GM18909 (cell line): Measurements from ENCODE around the gene BRD3.

Source experiments
- ATAC-seq: cut with Tn5 transposase; IDR thresholded peaks from one replicate; pipeline ENCODE4 v1.9.1; 2021; ENCODE audit warnings: mild to moderate bottlenecking; ENCODE audit not compliant: unreplicated experiment, poor library complexity

BRD3 gene

DNA sequence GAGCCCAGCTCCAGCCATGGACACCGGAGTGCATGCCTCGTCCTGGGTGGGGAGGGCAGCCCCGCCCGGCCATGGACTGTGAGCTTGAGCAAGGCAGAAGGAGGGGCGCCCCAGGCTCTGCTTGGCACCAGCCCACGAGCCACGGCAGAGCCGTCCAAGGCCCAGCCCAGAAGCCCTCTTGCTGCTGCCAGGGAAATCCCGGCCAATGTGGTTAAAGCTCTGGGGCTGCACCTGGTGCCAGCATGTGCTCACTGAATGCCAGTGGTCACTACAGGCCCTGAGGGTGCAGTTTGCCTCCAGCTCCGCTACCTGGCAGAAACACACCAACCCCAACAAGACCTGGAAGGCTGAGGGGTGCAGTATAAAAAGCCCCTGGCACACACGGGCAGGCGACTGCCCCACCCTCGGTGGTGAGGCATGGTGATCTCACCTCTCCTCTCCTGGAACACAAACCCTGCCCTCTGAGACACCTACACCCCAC, 11.8 kb downstream of the BRD3 start:
- no peak for ATAC-seq

DNA sequence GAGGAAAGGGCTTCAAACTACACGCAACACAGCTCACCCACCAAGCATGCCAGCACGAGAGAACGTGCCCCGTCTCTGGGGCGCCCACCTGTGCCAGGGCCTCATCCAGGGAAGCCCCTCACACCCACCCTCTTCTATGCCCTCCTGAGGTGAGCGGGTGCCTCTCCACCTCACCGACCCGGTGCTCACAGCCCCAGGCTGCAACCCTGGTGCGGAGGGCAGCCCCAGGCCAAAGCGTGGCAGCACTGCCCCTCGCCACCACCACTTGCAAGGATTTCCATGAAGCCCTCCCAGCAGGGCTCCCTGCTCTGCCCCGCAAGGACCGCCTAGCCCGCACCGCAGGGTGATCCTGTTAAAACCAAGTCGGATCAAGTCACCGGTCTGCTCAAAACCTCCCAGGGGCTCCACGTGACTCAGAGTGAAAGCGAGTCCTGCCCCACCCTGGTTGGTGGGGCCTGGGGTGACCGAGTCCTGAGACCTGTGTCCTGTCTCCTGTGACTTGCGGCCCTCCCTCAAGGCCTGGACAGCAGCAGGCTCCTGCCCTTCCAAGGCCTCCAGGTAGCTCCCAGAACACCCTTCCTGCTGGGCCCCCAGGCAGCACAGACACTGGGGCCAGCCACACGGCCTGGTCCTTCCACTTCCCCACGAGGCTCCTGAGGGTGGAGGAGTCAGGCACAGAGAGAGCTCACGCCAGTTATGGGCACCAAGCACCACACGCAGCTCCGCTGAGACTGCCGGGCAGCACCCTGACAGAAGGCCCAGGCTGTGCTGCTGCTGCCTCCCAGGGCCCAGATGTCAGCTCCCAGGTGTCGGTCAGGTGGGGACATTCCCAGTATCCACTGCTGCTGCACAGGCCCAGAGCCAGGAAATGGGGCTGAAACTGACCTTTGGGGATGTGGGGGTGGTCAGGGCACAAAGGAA, 12.7 kb downstream of the BRD3 start:
- ATAC-seq, result no peak

- ATAC-seq, result no peak
Observed at GRCh38 chr9:134053941-134054761, 13.7 kb downstream of the BRD3 start.

- ATAC-seq, result no peak
Observed at GRCh38 chr9:134053401-134053871, 14.4 kb downstream of the BRD3 start.

DNA sequence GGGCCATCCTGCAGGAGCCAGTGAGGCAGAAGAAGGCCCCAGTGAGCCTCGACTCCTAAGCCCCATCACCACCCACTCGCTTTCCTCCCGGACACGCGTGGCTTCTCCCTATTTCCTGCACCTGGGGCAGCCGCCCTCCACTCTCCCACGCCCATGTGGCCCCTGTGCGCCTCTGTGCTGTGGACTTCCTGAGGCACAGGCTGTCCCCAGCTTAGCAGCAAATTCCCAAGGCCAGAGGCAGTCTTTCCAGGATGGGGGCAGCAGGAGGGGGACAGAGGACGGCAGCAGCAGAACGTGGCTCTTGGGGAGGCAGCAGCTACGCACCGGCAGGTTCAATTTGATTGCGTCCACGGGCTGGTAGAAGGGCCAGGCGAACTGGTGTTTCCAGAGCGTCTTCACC, 14.9 kb downstream of the BRD3 start:
- no peak for ATAC-seq

- no peak for ATAC-seq
Observed at GRCh38 chr9:134052491-134052890, 15.3 kb downstream of the BRD3 start.

DNA sequence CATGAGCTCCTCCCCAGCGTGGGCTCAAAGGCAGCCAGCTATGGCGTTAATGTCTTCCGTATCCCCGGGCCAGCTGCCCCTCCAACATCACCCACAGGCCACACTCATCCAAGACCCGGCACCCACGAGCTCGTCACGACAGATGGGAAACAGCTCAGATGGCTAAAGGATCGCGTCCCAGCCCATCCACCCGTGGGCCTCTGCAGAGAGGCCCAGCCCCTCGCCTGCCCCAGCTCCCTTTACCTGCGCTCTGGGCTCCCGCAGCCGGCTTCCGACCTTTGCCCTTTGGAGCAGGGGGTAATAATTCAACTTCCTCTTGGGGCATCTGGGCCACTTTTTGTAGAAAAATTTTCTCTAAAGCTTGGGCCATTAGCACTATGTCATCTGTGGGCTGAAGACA, 16.5 kb downstream of the BRD3 start:
- ATAC-seq, result no peak

GRCh38 chr9:134050726-134051125, 17.1 kb downstream of the BRD3 start:
- no peak for ATAC-seq

DNA sequence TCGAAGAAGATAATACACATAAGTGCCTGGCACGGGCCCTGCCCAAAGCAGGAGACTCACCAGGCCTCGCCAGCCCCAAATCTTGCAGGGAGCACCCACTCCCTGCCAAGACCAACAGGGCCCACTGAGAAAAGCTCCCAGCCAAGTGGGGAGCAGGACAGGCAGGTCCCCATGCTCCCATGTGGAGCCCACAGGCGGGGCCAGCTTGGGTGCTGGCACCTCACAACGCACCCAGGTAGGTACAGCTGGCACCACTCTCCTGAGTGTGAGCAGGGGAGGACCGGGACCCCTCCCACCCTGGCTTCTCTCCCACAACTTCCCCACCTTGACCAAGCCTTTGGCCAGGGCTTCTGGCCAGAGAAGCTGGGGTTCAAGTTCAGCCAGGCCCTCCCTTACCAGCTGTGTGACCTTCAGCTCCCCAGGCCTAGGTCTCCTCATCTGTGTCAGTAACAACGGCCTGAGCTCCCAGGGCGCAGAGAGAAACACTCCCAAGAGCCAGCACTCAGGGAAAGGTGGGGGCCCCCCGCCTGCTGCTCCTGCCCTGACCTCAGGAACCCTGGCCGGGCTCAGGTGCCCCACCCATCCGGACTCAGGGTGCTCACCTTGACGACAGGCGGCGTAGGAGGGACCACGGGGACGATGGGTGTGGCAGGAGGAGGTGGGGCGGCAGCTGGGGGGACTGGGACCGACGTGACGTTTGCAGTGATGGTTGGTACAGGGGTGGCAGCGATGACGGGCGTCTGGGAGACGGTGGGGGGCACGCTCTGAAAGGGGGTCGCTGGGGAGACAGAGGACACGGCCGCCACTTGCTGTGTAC, 17.8 kb downstream of the BRD3 start:
- ATAC-seq, result no peak

DNA sequence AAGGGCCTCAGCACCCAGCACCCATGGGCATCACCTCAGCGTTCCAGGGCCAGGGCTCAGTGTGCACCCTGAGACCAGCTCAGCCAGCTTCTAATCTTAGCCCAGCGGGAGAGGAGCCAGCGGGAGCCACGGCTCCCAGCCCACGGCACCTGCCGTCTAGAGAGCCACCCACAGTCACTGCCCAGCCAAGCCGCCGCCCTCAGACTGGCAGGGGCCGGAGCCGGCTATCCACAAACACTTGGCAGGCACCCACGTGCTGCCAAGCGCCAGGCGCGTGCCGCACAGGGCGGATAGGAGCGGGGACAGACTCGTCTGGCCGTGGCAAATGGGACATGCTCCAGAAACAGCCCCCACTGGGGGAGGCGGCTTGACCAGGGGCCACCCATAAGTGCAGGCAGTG, 18.6 kb downstream of the BRD3 start:
- ATAC-seq, result no peak

- ATAC-seq, result no peak
Observed at GRCh38 chr9:134048582-134048968, 19.3 kb downstream of the BRD3 start.

- ATAC-seq, result no peak
Observed at GRCh38 chr9:134047868-134048581, 19.8 kb downstream of the BRD3 start.

- ATAC-seq, result no peak
Observed at GRCh38 chr9:134046894-134047681, 20.7 kb downstream of the BRD3 start.

DNA sequence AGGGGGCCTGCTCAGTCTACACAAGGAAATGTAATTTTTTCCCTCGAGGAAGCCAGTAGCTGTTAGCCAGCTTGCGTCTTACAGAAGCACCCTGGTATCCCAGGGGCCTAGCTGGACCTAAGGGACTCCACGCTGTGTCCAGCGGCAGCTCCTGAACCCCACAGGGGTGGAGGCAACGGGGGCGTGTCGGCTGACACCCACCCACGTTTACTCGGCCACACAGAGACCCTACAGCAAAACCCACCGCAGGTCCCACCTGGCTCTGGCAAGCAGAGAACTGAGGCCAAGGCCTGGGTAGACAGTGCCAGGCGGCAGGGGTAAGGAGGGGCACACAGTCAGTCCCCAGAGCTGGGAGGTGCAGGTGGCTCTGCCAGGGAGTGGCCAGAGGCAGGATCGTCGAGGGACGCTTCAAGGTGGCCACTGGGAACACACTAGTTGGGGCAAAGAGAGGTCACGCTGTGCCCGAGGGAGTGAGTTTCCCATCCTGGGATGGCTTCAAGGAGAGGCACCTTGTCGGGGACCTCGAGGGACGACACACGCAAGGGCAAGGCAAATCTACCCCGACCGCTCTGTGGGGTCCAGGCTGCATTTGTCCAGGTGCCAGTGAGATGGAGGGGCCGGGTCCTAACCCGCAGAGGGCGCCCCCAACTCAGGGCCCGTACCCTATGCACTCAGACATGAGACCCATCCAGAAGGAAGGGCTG, 21.8 kb downstream of the BRD3 start:
- ATAC-seq, result no peak

DNA sequence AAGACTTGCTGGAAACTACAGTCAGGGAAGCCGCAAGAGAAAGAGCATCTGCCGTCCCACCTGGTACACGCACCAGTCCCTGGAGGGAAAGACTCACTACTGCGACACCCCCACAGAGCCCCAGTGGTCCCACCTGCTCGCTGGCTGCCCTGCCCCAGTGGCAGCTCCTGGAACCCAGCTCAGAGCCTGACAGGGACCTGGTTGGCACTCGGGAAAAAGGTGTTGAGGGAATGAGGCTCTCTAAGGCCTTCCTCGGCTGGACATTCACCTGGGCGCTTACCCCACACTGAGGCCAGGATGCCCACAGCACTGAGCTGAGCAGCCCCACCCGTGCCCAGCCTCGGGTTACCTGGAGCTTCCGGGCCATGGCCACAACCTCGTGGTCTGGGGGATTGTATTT, 22.9 kb downstream of the BRD3 start:
- no peak for ATAC-seq

GRCh38 chr9:134043531-134043988, 24.3 kb downstream of the BRD3 start:
- ATAC-seq, result no peak

DNA sequence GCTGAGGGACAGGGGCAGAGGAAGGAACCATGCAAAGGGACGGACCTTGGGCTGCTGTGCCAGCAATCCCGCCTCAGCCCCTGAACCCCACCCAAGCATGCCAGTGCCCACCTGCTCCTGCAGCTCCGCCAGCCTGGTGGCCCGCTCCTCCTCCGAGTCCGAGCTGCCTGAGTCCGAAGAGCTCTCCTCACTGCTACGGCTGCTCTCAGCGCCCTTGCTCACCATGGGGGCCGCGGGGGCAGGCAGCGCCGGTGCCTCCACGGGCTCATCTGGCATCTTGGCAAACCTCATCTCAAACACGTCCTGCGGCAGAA, 26.2 kb downstream of the BRD3 start:
- no peak for ATAC-seq
